T1000 (cell line): Measurements from ENCODE around the gene PIP5K1B.

ENCODE experiments used
- DNase-seq: peaks from one replicate; lab custom pipeline; 2025; ENCODE audit warnings: mixed read lengths; lab: John Stamatoyannopoulos, UW

Gene PIP5K1B

GRCh38 chr9:68859347-68859746, 154.3 kb downstream of the PIP5K1B start:
- DNase-seq, result no peak

- DNase-seq, result no peak
Measured at GRCh38 chr9:68860419-68860818, 155.4 kb downstream of the PIP5K1B start.

GRCh38 chr9:68861436-68861835, 156.4 kb downstream of the PIP5K1B start:
- no peak for DNase-seq

GRCh38 chr9:68867066-68867465, 162.0 kb downstream of the PIP5K1B start:
- no peak for DNase-seq

- no peak for DNase-seq
Measured at GRCh38 chr9:68869022-68869421, 164.0 kb downstream of the PIP5K1B start.

- no peak for DNase-seq
Measured at GRCh38 chr9:68870086-68870485, 165.0 kb downstream of the PIP5K1B start.

- no peak for DNase-seq
Measured at GRCh38 chr9:68871236-68871635, 166.2 kb downstream of the PIP5K1B start.

GRCh38 chr9:68872026-68872501, 167.0 kb downstream of the PIP5K1B start:
- DNase-seq, result no peak

GRCh38 chr9:68873179-68873578, 168.1 kb downstream of the PIP5K1B start:
- DNase-seq, result no peak

GRCh38 chr9:68876273-68876672, 171.2 kb downstream of the PIP5K1B start:
- DNase-seq, result no peak

- DNase-seq, result no peak
Measured at GRCh38 chr9:68876681-68877080, 171.6 kb downstream of the PIP5K1B start.

- DNase-seq, result no peak
Measured at GRCh38 chr9:68877219-68877618, 172.2 kb downstream of the PIP5K1B start.

GRCh38 chr9:68878450-68878849, 173.4 kb downstream of the PIP5K1B start:
- no peak for DNase-seq

- DNase-seq, result no peak
Measured at GRCh38 chr9:68883224-68883623, 178.2 kb downstream of the PIP5K1B start.

GRCh38 chr9:68887232-68887631, 182.2 kb downstream of the PIP5K1B start:
- DNase-seq, result no peak

- no peak for DNase-seq
Measured at GRCh38 chr9:68894502-68894901, 189.5 kb downstream of the PIP5K1B start.

GRCh38 chr9:68895741-68896478, 190.9 kb downstream of the PIP5K1B start:
- DNase-seq, result no peak

GRCh38 chr9:68896486-68896885, 191.4 kb downstream of the PIP5K1B start:
- DNase-seq, result no peak

GRCh38 chr9:68897577-68898145, 192.6 kb downstream of the PIP5K1B start:
- DNase-seq, result no peak

GRCh38 chr9:68898781-68899439, 193.9 kb downstream of the PIP5K1B start:
- no peak for DNase-seq

GRCh38 chr9:68904454-68904853, 199.4 kb downstream of the PIP5K1B start:
- no peak for DNase-seq

- no peak for DNase-seq
Measured at GRCh38 chr9:68905129-68905528, 200.1 kb downstream of the PIP5K1B start.

- DNase-seq, result no peak
Measured at GRCh38 chr9:68907910-68908309, 202.9 kb downstream of the PIP5K1B start.
